ENCODE results near the gene NEDD4L. TPM values are rescaled to one million over a fixed set of nuclear protein-coding genes. Genes with fewer than 3 reads are reported as not detected.
A peak's percentile ranks its signal among the peaks of the same experiment; 100 is the strongest.

The NEDD4L gene
- polyA plus RNA-seq, 6 donors from 2014 or later: 3.2 to 5.8 (median 3.5) TPM

DNA sequence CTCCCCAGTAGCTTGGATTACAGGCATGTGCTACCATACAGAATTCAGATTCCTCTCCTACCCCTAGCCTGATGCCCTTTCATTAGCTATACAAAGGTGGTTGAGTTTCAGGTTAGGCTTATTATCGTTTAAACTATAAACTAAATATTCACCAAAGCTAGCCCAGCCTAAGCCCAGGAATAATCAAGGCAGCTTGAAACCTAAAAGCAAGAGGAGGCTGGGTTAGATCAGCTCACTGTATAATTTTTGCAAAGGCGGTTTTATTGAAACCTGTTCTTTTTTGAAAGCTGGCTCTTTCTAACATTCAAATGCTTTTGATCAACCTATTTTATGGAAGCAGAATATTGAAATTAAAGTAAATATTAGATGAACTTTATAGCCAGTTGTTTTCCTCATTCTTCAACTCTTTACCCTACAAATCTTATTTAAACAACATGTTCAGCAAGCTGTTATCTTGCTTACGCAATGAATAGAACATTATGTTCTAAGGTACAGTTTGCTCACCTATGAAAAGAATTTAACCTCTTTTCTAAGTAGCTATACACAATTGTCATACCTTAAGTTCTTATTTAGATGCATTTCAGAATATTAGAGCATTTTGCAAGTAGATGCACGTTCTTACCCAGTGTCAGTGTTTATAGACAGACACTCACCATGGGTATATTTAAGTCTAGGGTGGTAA is 241.6 kb downstream of the NEDD4L start:
- no peak overlapping the region for H3K4me3 Mint-ChIP-seq
- no peak overlapping the region for H3K27ac Mint-ChIP-seq
- H3K4me1 Mint-ChIP-seq: peaks cover 12 to 20% (median 13%) of the 10 kb centered on the region in 3 donors
- no peak for ATAC-seq (ENCODE audit: low read depth in 2 of 2)
- no peaks in the 10 kb centered on the region for H3K36me3 Mint-ChIP-seq
- H3K27me3 Mint-ChIP-seq: no peaks in the 10 kb centered on the region
- no peaks in the 10 kb centered on the region for H3K9me3 Mint-ChIP-seq
- DNase-seq: no peak

DNA sequence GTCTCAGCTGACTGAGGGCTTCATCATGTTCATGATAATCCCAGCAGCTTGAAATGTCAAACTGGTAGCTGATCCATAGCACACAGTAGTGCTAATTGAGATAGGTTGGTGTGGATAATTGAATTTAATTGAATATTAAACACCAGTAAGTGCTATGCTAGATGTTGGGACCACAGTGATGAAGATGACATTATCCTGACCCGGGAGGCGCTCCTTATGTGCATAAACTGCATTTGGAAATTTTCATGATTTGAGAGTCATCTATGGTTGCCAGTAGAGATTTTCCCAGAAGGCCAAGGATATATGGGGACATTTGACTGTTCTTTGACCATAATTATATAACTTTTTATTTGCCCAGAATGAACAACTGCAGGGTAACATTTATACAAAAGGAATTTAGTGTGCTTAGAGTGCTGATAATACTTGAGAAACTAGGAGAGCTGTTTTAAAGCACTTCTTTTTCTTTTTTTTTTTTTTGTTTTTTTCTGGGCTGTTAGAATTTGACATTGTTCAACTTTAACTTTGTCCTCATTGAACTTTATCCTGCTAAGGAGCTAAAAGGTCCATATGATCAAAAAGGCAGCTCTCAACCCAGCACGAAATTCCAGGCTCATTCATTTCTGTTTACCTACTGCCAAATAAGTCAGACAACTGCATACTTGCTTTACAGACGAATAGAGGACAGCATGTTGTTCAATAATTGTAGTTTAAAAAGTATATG is 242.8 kb downstream of the NEDD4L start:
- Mint-ChIP-seq H3K27me3 (no peaks in the 10 kb centered on the region), H3K27ac (peak overlapping the region in 1 of 6 donors; percentile 18), H3K36me3 (no peaks in the 10 kb centered on the region), H3K9me3 (no peaks in the 10 kb centered on the region), H3K4me3 (no peak overlapping the region), H3K4me1 (peaks cover 12 to 20% (median 13%) of the 10 kb centered on the region in 3 donors)
- ATAC-seq (ENCODE audit: low read depth in 2 of 2) (no peak), DNase-seq (no peak)

DNA sequence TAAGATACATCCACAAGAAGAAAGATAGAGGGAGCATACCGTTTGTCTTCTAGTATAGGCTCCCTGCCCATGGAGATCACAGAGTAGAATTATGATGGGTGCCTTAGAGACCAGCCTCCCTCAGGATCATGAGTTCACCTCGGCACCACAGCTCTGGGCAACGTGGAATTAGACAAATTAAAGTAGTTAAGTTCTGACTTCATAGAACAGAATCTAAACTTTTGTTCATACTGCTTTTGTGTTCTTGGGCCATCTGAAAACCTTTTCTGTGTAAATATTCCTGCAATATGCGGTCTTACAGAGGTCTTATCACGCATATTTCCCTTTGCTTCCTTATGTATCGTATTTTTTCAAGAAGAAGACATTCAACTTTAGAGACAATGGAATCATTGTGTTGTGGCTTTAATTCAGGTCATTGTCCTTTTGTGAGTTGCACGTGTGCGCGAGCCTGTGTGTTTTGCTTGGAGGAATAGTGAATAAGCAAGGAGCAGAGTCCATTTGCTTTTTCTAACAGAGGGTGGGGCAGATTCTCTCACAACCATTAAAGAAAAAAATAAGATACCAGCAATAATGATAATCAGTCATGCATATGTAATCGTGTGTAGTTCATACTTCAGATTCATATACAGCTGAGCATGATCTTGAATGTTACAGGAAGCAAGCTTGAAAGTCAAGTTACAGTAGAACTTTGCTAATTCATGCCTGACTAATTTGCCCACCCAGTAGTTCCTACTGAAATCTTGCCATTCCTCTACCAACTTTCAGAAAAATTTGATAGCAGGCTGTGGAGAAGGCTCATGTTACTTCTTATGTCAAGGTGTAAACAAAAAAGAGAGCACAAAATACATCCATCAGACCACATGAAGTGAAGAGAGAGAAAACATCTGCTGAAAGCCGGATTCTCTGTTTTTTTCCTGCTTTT is 243.6 kb downstream of the NEDD4L start:
- Mint-ChIP-seq H3K4me1 (peaks cover 12 to 20% (median 13%) of the 10 kb centered on the region in 3 donors), H3K4me3 (no peak overlapping the region), H3K36me3 (no peaks in the 10 kb centered on the region), H3K9me3 (no peaks in the 10 kb centered on the region), H3K27me3 (no peaks in the 10 kb centered on the region), H3K27ac (peak overlapping the region in 2 of 6 donors; percentile 8 to 19)
- DNase-seq (no peak), ATAC-seq (ENCODE audit: low read depth in 2 of 2) (no peak)

DNA sequence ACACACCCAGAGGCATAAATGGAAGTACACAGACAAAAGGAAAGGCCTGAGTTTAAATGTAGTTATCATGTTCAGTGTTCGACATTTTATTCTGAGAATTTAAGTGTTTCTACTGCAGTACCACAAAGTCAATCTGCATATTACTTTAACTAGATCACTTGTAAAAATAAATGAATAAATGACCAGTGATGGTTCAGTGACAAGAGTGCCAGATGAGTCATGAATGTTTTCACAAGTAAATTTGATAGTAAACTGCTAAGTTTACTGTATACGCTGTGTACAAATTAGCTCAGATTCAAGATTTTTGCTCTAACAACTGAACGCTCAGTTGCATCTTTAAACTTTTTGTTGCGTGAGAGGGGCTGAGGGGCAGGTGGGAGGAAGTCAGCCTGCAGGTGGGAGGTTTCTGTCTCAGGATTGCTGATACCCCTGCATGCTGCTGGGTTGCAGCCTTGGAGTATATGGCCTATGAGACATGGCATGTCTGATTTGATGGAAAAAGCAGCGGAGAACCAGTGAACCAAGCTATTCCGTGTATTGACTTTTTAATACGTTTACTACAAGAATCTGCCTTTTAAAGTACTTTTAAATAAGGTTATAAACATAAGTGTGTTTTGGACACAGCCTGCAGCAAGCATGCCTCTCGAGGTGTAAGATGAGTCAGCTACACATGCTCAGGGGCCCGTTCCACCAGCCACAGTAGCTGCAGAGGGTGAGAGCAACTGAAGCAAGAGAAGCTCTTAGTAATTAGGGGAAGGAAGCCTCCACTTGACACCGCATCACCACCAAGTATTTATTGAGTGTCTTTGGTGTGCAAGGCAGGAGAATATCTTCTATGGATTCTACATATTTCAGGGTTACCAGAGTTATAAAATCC is 245.1 kb downstream of the NEDD4L start:
- ATAC-seq (ENCODE audit: low read depth in 2 of 2) (no peak), DNase-seq (no peak)
- Mint-ChIP-seq H3K27ac (peak overlapping the region in 2 of 6 donors; percentile 21 to 66), H3K4me1 (peaks cover 12 to 20% (median 13%) of the 10 kb centered on the region in 3 donors), H3K4me3 (peak overlapping the region in 1 of 8 donors; percentile 7), H3K9me3 (no peaks in the 10 kb centered on the region), H3K27me3 (no peaks in the 10 kb centered on the region), H3K36me3 (no peaks in the 10 kb centered on the region)

DNA sequence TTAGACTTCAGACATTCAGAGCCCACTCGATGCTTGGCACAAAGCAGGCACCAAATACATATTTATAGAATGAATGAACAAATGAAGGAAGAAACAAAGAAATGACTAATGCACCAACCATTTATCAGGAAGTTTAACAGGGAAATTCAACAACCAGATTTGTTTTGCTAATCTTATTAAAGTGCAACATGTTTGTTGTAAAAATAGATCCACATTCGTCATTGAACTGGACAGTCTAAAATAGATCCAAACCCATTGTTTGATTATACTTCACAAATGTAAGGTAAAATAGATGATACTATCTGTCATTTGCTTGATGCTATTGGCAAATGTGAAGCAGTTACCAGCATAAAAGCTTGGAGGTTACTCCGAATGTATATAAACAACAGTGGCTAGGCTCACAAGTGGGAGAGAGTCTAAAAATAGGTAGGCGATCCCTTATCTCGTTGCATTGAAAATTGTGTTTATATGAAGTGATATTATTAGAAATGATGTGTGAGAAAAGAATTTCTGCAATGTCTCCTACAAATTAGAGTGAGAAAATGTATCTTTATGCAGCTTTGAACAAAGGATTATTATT is 246.2 kb downstream of the NEDD4L start:
- Mint-ChIP-seq H3K27ac (no peak overlapping the region), H3K4me3 (no peak overlapping the region), H3K9me3 (no peaks in the 10 kb centered on the region), H3K4me1 (peaks cover 12 to 20% (median 13%) of the 10 kb centered on the region in 3 donors), H3K27me3 (no peaks in the 10 kb centered on the region), H3K36me3 (no peaks in the 10 kb centered on the region)
- ATAC-seq (ENCODE audit: low read depth in 2 of 2): no peak
- no peak for DNase-seq

DNA sequence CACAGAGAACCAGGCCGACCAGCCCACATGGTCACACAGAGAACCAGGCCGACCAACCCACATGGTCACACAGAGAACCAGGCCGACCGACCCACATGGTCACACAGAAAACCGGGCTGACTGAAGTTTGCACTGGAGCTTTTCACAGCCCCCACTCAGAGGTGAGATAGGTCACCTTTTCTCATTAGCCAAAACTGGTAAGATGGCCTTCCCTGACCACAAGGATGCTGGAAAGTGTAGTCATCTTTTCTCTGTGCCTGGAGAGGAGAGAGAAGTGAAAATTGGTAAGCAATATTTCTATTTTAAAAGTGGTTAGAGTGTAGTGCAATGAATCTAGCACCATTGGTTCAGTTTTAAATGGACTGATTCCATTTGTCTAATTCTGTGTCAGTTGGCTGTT is 247.1 kb downstream of the NEDD4L start:
- H3K27ac Mint-ChIP-seq: no peak overlapping the region
- DNase-seq: no peak
- H3K27me3 Mint-ChIP-seq: no peaks in the 10 kb centered on the region
- no peak overlapping the region for H3K4me3 Mint-ChIP-seq
- peaks cover 12 to 20% (median 13%) of the 10 kb centered on the region in 3 donors for H3K4me1 Mint-ChIP-seq
- no peaks in the 10 kb centered on the region for H3K9me3 Mint-ChIP-seq
- H3K36me3 Mint-ChIP-seq: no peaks in the 10 kb centered on the region
- ATAC-seq (ENCODE audit: low read depth in 2 of 2): no peak

DNA sequence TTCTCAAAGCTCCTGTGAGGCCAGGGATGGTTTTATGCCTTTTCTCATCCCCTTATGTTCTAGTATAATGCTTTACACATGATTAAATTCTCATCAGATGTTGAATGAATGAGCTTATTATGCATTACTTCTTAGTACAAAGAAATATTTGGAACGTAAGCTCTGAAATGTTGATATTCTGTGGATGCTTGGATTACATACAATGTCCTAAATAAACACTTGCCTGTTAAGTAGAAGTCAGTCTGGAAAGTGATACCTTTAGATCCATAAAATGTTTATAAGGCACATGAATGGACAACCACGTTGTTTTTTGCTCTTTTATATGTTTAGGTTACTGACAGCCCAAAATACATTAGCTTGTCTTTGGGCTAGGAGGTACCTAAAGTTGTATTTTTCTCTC is 248.6 kb downstream of the NEDD4L start:
- no peaks in the 10 kb centered on the region for H3K36me3 Mint-ChIP-seq
- DNase-seq: no peak
- no peak for ATAC-seq (ENCODE audit: low read depth in 2 of 2)
- peaks cover 5 to 16% (median 7%) of the 10 kb centered on the region in 3 donors for H3K4me1 Mint-ChIP-seq
- H3K27me3 Mint-ChIP-seq: no peaks in the 10 kb centered on the region
- no peaks in the 10 kb centered on the region for H3K9me3 Mint-ChIP-seq
- no peak overlapping the region for H3K27ac Mint-ChIP-seq
- H3K4me3 Mint-ChIP-seq: no peak overlapping the region

DNA sequence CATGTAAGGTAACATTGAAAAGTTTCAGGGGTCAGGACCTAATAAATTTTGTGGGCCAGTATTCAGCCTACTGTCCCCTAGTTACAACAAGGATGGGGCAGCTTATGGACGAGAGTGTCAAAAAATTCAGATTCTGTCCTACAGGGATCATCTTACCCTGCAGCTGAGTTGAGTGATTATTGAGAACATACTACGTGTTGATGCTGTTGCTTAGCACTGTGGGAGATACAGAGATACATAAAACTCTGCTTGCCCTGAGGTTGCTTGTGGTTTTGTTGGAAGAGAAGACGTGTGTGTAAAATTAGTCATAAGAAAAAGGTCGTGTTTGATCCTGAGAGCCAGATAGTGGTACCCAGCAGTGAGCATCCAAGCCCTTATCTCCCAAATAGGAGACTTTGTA is 253.2 kb downstream of the NEDD4L start:
- Mint-ChIP-seq H3K4me3 (no peak overlapping the region), H3K4me1 (no peaks in the 10 kb centered on the region), H3K27ac (no peak overlapping the region), H3K36me3 (no peaks in the 10 kb centered on the region), H3K27me3 (no peaks in the 10 kb centered on the region), H3K9me3 (no peaks in the 10 kb centered on the region)
- no peak for ATAC-seq (ENCODE audit: low read depth in 2 of 2)
- no peak for DNase-seq

DNA sequence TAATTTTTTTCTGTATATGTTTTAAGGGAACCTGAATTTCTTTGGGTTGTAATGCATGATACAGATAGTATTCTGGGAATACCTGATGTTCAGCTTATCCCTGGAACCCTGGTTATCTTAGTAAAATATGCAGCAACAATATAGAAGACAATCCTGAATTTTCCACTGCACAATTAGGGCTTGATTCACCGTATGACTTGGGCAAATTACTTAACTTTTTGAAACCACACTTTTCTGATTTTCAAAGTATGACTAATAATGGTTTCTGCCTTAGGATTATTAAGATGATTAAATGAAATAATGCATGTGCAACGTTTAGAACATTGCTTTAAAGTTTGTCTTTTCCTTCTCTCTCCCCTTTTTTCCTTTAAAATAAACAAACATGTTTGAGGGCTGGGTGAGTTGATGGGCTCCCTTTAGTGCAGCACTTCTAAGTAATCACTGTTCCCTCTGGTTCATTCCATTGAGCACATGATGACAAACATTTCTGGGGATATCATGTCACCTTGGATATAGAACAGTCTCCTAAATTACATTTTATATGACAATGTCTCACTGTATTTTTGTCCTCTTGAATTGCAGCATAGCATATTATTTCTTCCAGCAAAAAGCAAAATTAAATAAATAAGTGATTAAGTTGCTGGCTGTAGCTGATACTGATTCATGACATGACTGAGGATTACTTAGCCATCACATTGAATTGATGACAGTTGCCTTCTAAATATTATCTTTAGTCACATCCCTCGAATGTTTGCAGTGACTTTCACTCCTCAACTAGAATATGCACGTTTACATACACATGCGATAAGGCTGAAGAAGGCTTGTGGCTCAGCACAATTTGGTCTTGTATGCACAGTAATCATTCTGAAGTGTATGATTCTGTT is 254.5 kb downstream of the NEDD4L start:
- Mint-ChIP-seq H3K4me3 (no peak overlapping the region), H3K9me3 (no peaks in the 10 kb centered on the region), H3K36me3 (peaks cover 0 to 3% of the 10 kb centered on the region in 2 donors), H3K27me3 (peaks cover 0 to 4% (median 0%) of the 10 kb centered on the region in 3 donors), H3K27ac (no peak overlapping the region), H3K4me1 (peaks cover 0 to 6% (median 0%) of the 10 kb centered on the region in 3 donors)
- DNase-seq (no peak), ATAC-seq (ENCODE audit: low read depth in 2 of 2) (no peak)

DNA sequence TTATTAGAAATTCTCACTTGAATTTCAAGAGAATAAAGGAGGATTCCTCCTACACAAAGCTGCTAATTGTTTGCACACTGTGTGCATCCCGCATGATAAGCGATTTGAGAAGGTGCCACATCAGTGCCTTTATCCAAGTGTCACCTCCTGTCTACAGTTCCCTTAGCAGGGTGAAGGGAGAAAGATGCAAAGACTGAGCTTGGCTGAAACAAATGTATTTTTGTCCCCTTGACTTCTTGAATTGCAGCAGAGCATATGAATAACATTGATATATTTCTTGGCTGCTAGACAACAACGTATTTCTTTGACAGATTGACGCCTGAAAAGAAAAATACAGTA is 255.1 kb downstream of the NEDD4L start:
- Mint-ChIP-seq H3K9me3 (no peaks in the 10 kb centered on the region), H3K4me1 (peaks cover 0 to 6% (median 0%) of the 10 kb centered on the region in 3 donors)
- no peak for ATAC-seq (ENCODE audit: low read depth in 2 of 2)

DNA sequence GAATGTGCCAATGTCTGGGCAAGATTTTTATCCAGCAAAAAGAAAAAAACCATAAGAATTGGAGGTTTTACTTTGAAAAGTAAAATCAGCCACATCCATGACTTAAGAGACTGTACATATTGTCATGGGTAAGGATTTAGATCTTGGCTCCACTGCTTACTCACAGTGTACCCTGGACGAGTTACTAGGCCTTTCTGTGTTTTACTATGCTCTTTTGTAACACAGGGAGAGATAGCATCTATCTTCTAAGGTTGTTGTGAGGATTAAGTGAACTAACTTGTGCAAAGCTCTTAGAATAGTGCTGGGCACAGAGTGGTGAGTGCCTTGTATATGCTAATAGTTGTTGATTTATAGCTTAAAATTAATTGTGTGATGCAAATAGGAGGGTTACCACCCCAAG is 255.9 kb downstream of the NEDD4L start:
- no peak for DNase-seq
- Mint-ChIP-seq H3K36me3 (peaks cover 0 to 6% of the 10 kb centered on the region in 2 donors), H3K27ac (no peak overlapping the region), H3K4me3 (no peak overlapping the region), H3K4me1 (peaks cover 0 to 6% (median 0%) of the 10 kb centered on the region in 3 donors), H3K27me3 (peaks cover 0 to 6% (median 0%) of the 10 kb centered on the region in 3 donors), H3K9me3 (peaks cover 0 to 7% (median 2%) of the 10 kb centered on the region in 7 donors)
- no peak for ATAC-seq (ENCODE audit: low read depth in 2 of 2)

More for the DNA sequence above, 255.1 kb downstream of the NEDD4L start:
- DNase-seq: no peak
- no peak overlapping the region for H3K27ac Mint-ChIP-seq
- peaks cover 0 to 6% (median 0%) of the 10 kb centered on the region in 3 donors for H3K27me3 Mint-ChIP-seq
- H3K4me3 Mint-ChIP-seq: no peak overlapping the region
- H3K36me3 Mint-ChIP-seq: peaks cover 0 to 6% of the 10 kb centered on the region in 2 donors

DNA sequence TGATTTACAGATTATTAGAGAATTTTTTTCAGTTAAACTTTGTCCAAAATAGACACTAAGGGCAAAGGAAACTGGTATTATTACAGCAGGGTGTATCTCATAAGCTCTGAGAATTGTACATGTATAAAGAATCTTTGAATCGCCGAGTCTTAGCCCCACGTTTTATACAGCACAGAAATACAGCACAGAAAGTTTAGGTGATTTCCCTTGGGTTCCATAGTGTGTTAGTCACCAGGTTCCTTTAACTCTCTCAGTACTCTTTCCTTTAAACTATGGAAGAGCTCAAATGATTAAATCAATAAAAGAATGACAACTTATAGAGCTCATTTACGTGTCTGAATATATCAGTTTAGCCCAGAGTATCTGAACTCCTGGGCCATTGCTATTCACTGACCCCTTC is 256.8 kb downstream of the NEDD4L start:
- no peak for ATAC-seq (ENCODE audit: low read depth in 2 of 2)

More for the DNA sequence above, 256.8 kb downstream of the NEDD4L start:
- Mint-ChIP-seq H3K27ac (peak overlapping the region in 1 of 6 donors; percentile 34), H3K4me1 (peaks cover 0 to 6% (median 0%) of the 10 kb centered on the region in 3 donors), H3K4me3 (no peak overlapping the region), H3K27me3 (peaks cover 0 to 9% (median 0%) of the 10 kb centered on the region in 3 donors), H3K36me3 (peaks cover 4 to 6% of the 10 kb centered on the region in 2 donors), H3K9me3 (peaks cover 1 to 14% (median 5%) of the 10 kb centered on the region in 7 donors)
- DNase-seq: no peak

Measured in naive B cell (primary cell).